SW 1271 (cell line): ENCODE results near the gene DLG2.
A peak's percentile ranks its signal among the peaks of the same experiment; 100 is the strongest.

ENCODE experiments used
- DNase-seq, 2 experiments: peaks; one replicate each; lab custom pipeline; 2025; lab: John Stamatoyannopoulos, UW

Gene DLG2

GRCh38 chr11:84106541-84106940 is 1520.6 kb downstream of the DLG2 start:
- no peak for DNase-seq

GRCh38 chr11:84105148-84105547 is 1522.0 kb downstream of the DLG2 start:
- DNase-seq = no peak

- no peak for DNase-seq
These were observed 1524.0 kb downstream of the DLG2 start for GRCh38 chr11:84103096-84103495.

GRCh38 chr11:84097186-84097585 is 1530.0 kb downstream of the DLG2 start:
- DNase-seq = no peak

GRCh38 chr11:84091212-84091986 is 1535.7 kb downstream of the DLG2 start:
- DNase-seq = no peak

GRCh38 chr11:84089072-84090057 is 1537.8 kb downstream of the DLG2 start:
- no peak for DNase-seq

GRCh38 chr11:84071851-84072250 is 1555.3 kb downstream of the DLG2 start:
- no peak for DNase-seq

GRCh38 chr11:84069048-84069447 is 1558.1 kb downstream of the DLG2 start:
- DNase-seq = no peak

GRCh38 chr11:84061726-84062125 is 1565.4 kb downstream of the DLG2 start:
- no peak for DNase-seq

GRCh38 chr11:84056653-84057376 is 1570.3 kb downstream of the DLG2 start:
- DNase-seq = no peak

GRCh38 chr11:84045146-84045545 is 1582.0 kb downstream of the DLG2 start:
- DNase-seq = no peak

GRCh38 chr11:84044706-84045105 is 1582.4 kb downstream of the DLG2 start:
- no peak for DNase-seq

GRCh38 chr11:84036664-84037194 is 1590.4 kb downstream of the DLG2 start:
- DNase-seq = no peak

GRCh38 chr11:84035645-84036044 is 1591.5 kb downstream of the DLG2 start:
- DNase-seq = no peak

GRCh38 chr11:84034484-84034883 is 1592.7 kb downstream of the DLG2 start:
- no peak for DNase-seq

- DNase-seq = no peak
These were observed 1602.9 kb downstream of the DLG2 start for GRCh38 chr11:84024266-84024665.

- DNase-seq = no peak
These were observed 1604.4 kb downstream of the DLG2 start for GRCh38 chr11:84022695-84023094.

GRCh38 chr11:84022201-84022600 is 1604.9 kb downstream of the DLG2 start:
- no peak for DNase-seq

GRCh38 chr11:84021291-84021690 is 1605.9 kb downstream of the DLG2 start:
- no peak for DNase-seq

- peak; percentile 7 to 48 for DNase-seq
These were observed 1607.5 kb downstream of the DLG2 start for GRCh38 chr11:84019571-84020194.

- DNase-seq = no peak
These were observed 1612.6 kb downstream of the DLG2 start for GRCh38 chr11:84014539-84014938.
